HG03378 (cell line): ENCODE data around the gene DGKQ.
"Not testable (repeated sequence)": the region's sequence is repeated elsewhere in the genome, so short reads cannot be mapped to it uniquely, and the experiment has no call there.

Experiments used
- ATAC-seq: cut with Tn5 transposase; IDR thresholded peaks from one replicate; pipeline ENCODE4 v1.9.1; 2021; ENCODE audit warnings: mild to moderate bottlenecking, moderate library complexity; ENCODE audit not compliant: unreplicated experiment

DGKQ gene

DNA sequence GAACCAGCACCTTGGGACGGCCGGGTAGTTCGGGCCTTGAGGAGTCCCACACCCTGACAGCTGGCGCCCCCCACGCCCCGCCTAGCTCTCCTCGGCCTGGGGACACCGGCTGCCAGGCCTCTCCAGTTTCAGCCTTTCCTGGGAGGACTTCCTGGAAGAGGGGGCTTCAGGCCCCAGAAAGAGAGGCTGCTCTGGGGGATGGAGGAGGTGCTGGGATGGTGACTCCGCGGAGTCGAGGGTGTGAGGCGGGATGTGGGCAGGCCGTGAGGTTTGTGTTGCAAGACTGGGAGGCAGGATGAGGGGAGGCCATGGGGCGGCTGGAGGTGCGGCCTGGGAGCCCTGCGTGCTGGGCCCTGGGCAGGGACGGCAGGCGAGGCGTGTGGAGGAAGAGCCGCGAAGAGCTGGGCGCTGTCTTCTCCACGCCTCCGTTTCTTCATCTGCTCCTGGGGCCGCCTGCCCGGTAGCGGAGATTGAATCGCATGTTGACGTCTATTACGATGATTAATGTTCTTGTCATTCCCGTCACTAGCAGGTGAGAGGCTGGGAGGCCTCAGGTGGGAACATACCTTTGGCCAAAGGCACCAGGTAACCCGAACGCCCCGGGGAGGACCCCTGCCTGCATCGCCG is 37.1 kb upstream of the DGKQ start:
- ATAC-seq, result no peak

DNA sequence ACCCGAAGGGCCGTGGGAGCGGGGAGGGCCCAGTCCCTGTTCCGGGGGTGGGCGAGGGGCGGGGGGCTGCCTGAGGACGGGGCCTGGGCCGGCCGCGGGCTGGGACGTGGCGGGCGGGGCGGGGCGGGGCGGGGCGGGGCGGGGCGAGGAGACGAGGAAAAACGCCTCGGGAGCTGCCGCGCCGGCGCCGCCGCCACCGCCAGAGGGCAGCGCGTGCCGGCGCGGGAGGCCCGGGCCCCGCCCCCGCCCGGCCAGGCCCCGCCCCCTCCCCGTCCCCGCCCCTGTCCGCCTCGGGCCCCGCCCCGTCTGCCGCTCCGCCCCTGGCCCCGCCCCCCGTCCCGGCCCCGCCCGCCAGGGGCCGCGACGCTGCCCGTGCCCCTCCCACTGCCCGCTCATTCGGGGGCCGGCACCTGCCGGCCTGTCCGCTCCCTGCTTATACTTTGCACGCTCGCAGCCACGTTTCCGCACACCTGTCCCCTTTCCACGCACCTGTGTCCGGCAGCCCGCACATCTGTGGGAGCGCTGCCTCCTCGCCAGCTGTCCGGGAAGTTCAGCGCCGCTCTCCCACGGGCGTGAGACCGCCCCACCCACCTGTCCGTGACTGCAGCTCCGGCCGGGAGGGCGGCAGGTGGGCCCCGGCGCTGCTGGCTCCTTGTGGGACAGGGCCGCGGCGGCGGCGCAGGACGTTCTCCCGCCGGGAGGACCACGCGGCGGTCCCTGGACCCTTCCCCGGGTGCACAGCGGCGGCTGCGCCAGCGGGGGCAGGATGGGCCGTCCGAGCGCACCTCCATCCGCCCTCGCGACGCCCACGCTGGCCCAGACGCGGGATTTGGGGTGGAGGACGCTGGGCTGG is 36.4 kb upstream of the DGKQ start:
- ATAC-seq, result no peak

DNA sequence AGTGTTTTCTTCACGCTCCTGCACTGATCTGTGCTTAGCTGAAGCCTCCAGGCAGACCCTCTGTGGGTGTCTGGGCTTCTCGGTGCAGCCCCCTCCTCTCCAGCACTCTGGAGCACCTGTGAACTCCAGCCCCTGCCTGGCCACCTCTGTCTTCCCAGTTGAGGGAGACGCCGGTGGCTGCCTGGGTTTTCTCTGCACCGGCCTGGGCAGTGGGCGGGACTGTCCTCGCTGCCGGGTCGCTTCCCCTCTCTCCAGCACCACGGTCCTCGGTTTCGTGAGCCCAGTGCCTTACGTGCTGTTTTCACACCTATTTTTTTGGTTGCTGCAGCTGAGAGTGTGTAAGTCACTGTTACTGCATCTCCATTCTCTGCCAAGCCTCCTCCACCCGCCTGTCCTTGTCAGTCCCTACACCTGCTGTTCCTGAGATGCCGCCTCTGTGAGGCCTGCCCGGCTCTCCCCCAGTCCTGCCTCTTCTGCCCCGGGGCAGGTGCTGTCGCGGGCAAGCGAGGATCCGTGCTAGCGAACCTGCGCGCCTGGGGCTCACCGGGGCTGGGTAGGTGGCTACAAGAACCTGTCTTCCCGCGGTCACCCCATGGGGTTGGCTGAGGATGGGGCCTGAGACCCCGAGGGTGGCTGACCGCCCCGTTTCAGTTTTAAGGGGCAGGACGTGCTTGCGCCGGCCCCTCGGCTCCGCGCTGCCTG is 35.6 kb upstream of the DGKQ start:
- ATAC-seq, result no peak

DNA sequence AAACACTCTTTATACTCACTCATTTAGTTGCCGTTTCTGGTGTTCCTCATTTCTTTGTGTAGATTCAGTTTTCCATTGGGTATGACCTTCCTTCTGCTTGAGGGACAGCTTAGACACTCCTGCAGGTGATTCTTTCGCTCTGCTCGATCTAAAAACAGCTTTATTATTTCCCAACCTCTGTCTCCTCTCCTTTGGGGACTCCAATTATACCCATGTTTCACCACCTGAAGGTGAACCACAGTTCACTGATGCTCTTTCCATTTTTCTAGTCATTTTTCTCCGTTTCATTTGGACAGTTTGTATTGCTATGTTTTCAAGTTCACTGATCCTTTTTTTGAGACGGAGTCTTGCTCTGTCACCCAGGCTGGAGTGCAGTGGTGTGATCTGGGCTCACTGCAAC is 33.5 kb upstream of the DGKQ start:
- ATAC-seq, result no peak

DNA sequence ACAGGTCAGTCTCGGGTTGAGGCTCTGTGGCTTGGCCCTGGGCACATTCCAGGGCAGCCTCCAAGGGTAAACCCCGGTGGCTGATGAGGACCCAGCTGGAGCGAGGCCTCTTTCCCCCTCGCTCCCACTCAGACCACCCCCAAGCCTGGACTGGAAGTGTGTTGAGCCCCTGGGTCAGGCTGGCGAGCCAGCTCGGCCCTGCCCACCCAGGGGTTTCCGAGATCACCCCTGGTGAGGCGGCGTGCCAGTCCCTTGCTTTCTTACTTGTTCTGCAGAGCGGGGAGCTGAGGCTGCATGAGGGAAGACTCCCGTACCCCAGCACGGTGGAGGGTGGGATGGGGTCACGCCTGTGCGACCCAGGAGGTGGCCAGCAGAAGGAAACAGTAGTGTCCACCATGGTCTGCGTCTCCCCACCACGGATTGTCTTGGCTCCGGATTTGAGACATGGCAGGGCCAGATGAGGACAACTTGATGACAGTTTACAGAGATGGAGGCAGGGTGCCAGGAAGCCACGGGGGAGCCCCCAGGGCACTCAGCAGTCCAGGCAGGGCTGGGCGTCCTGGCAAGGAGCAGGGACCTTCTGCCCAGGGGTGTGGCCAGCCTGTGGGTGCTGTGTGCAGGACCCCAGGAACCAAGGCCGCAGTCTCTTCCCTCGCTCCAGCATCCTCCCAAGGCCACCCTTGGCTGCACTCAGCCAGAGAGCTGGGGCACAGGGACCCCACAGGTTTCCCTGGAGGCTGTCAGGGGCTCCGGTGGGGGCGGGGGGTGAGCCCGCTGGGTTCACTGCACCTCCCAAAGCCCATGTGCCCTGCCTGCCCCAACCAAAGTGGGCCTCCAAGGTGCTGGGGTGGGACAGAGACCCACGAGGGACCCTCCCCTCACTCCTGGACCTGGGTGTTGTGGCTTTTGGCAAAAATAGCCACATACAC is 31.5 kb upstream of the DGKQ start:
- ATAC-seq, result no peak

DNA sequence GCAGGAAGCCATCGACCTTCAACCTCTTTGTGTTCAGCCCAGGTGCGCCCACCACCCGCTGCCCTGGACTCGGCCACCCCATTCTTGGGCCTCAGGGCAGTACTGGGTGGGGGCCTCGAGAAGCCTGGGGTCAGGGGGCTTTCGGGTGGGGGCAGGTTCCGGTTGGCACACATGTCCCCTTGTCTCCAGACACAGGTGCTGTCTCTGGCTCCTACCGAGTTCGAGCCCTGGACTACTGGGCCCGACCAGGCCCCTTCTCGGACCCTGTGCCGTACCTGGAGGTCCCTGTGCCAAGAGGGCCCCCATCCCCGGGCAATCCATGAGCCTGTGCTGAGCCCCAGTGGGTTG is 30.7 kb upstream of the DGKQ start:
- no peak for ATAC-seq

DNA sequence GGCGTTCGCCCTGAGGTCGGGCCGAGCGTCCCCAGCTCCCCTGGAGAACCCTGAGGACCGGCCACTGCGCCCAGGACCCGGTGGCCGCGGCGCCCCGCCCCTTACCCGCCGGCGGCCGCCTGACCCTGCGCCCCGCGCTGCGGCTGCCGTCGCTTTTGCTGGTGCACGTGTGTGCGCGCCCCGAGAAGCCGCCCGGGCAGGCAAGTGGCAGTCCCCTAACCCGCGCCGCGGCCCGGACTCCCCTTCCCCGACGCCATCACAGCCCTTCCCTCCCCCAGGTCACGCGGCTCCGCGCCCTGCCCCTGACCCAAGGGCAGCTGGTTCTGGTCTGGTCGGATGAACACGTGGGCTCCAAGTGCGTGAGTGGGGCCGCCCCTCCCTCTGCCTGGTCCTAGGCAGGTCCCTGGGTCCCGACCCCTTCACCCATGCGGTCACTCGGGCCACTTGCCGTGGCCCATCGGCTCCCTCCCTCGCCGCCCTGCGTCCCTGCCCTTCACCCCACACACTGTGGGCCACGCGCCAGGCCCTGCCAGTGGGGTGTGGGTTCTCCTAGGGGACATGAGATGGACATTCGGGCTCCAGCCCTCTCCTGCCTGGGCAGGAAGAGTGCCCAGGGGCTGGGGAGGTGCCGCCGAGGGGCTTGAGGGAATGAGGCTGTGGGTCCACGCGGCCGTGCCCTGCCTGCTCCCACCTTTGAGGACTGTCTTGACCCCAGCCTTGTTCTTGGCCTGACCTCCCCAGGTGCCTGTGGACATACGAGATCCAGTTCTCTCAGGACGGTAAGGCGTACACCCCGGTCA is 30.1 kb upstream of the DGKQ start:
- no peak for ATAC-seq

DNA sequence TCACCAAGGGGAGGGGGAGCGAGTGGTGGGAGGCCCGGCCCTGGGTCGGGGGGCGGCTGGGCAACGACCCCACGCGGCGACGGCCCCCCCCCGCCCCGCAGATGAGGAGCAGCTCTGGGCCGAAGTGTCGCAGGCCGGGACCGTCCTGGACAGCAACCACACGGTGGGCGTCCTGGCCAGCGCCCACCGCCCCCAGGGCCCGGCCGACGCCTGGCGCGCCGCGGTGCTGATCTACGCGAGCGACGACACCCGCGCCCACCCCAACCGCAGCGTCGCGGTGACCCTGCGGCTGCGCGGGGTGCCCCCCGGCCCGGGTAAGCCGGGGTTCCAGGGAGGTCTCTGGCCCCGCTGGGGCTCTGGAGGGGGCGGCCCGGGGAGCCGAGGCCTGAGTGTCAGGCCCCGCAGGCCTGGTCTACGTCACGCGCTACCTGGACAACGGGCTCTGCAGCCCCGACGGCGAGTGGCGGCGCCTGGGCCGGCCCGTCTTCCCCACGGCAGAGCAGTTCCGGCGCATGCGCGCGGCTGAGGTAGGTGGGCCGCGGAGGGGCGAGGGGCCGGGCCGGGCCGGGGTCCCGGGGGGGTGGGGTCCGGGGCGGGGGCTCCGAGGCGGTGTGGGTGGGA is 29.4 kb upstream of the DGKQ start:
- no peak for ATAC-seq

DNA sequence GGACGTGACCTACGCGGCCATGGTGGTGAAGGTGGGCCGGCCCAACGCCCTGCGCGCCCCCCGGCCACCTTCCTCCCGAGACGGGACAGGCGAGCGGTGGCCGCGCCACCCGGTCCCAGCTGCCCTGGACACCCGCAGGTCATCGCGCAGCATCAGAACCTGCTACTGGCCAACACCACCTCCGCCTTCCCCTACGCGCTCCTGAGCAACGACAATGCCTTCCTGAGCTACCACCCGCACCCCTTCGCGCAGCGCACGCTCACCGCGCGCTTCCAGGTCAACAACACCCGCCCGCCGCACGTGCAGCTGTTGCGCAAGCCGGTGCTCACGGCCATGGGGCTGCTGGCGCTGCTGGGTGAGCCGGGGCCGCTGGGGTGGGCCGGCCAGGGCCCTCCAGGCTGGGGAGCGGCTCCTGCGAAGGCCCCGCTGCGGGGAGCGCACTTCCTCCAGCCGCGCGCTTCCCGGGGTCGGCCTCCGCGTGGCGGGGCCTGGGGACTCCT is 28.8 kb upstream of the DGKQ start:
- no peak for ATAC-seq

DNA sequence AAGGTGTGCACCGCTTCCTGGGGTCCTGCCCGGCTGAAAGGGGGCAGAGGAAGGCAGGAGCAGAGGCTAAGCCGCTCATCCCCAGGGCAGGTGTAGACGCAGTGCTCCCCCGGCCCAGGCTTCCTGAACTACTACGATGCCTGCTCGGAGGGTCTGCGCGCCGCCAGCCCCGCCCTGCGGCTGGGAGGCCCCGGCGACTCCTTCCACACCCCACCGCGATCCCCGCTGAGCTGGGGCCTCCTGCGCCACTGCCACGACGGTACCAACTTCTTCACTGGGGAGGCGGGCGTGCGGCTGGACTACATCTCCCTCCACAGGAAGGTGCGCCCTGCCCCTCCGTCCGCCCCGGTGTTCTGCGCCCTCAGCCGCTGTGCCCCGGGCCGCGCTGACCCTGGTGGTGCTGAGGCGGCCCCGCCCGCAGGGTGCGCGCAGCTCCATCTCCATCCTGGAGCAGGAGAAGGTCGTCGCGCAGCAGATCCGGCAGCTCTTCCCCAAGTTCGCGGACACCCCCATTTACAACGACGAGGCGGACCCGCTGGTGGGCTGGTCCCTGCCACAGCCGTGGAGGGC is 28.3 kb upstream of the DGKQ start:
- no peak for ATAC-seq

DNA sequence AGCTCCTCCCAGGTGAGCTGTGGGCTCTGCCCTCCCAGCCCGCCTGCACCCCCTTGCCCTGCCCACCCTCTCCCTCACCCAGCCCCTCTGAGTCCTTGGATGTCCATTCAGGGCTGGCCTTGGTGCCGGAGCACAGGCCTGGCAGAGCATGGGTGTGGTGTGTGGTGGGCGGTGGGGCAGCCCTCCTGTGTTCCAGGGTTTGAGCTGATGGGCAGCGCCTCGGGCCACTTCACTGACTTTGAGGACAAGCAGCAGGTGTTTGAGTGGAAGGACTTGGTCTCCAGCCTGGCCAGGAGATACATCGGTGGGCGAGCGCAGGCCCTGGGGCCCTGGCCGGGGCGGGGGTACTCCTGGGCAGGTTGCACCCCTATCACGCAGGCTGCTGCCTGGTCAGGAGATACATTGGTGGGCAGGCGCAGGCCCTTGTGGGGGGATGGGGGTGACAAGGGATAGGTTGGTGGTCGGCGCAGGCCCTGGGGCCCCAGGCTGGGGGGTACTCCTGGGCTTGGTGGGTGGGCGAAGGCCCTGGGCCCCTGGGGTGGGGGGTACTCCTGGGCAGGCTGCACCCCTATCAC is 27.4 kb upstream of the DGKQ start:
- ATAC-seq, result no peak

DNA sequence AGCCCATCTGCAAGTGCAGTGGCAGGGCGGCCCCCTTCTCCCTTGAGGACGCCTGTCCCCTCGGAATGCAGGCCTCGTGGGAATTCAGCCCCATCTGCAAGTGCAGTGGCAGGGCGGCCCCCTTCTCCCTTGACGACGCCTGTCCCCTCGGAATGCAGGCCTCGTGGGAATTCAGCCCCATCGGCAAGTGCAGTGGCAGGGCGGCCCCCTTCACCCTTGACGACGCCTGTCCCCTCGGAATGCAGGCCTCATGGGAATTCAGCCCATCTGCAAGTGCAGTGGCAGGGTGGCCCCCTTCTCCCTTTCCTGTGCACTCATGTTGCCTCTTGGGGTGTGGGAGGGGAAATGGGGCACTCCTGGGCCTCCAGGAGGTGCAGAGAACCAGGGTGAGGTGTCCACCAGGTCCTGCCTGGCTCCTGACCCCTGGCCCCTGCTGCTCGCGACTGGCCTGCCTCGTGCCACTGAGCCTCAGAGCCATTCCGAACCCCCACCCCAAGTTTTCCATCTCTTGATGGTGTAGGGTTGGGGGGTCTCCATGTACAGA is 26.6 kb upstream of the DGKQ start:
- ATAC-seq, result no peak

DNA sequence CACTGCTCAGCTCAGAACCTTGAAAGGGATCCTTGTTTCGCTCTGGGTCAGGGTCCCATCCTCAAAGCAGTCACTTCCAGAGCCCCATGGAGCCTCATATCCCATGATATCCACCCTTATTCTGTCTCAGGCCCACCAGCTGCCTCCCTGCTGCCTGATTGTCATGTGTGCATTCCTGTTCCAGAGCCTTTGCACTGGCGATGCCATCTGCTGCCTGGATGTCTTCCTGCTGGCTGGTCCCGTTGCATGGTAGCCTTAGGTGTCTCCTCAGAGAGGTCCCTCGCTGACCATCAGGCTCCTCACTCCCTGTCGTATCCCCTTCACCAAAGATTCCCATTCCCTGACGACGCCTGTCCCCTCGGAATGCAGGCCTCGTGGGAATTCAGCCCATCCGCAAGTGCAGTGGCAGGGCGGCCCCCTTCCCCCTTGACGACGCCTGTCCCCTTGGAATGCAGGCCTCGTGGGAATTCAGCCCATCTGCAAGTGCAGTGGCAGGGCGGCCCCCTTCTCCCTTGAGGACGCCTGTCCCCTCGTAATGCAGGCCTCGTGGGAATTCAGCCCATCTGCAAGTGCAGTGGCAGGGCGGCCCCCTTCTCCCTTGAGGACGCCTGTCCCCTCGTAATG is 26.0 kb upstream of the DGKQ start:
- ATAC-seq, result not testable (repeated sequence)

DNA sequence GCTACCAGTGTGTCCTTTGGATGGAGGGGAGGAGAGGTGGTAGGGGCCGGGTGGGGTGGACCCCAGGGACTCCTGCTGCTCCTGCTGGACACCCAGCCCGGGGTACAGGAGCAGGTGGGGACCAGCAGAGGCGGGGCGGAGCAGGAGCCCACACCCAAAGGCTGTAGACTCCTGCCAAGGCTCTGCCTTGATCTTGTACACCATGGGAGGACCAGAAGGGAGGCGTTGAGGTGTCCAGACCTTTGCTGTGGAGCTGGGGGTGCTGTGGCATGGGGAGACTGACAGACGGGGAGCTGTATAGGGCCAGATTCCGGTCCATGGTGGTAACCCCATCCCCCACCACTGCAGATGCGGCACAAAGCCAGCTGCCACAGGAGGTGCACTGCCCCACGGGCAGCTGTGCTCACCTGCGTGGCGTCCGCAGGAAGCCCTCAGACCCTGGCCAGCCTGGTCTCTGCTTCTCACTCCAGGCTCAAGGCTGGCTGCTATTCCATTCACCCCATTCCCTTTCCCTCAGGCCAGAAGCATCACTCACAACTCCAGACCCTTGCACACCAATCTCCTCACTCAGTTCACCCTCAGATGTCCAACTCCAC is 24.8 kb upstream of the DGKQ start:
- ATAC-seq, result no peak

DNA sequence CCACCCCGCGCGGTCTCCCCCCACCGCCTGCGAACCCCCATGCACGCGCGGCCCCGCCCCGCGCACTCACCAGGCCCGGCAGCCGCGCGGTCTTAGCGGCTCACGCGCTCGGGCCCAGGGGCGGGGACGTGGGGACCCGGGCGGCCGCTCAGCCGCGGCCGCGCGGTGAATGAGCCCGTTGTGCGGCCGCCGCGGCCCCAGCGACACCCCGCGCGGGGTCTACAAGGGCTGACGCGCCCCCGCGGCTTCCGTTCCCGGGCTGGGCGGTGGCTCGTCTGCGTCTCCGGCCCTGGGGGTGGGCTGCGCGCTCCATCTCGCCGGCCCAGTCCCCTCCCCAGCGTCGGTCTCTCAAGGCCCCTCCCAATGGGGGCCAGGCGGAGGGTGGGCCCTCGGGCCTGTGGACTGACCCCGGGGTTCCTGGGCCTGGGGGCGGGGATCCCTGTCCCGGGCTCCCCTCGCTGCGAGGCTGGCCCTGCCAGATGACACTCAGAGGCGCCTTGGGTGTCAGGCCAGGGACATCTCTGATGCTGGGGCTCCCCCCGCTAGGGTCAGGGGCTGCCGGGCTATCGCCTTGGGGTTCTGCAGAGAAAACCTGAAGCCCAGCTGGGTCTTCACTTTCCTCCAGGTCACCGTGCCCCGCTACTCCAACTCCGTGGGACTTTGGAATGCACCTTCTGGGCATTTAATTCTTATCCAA is 24.2 kb upstream of the DGKQ start:
- no peak for ATAC-seq

DNA sequence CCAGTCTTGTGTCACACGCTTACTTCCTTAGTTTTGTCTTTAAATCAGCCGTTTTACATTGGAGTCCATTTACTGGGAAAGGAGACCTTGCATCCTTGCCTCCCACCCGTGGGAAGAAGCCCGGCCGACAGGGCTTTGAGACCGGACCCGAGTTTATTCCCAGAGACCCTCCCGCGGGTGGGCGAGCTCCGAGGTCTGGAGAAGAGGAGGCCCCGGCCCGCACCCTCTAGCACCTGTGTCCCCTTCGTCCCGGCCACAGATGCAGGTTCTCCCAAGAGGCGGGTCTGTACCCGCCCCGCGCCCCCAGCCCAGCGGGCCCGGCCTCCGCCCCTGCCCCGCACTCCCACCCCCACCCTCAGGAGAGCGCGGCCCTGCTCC is 23.6 kb upstream of the DGKQ start:
- ATAC-seq, result no peak
